ENCODE measurements around the gene DOCK8.

Gene DOCK8

DNA sequence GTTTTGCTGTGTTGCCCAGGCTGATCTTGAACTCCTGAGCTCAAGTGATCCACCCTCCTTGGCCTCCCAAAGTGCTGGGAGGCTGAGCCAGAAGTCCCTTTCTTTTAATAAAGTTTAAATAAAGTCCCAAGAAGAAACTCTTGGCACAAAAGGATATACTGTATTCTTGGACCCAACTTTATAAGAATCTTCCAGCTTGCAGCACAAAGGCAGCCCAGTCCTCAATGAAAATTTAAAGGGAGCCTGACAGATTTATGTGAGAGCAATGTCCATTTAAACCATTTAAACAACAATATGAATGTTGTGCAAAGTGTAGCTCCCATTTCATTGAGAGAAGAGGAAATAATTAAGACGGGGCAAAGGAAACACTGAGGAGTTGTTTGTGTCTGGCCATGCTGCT lies 217.0 kb downstream of the DOCK8 start:
- no peak for FAIRE-seq

GRCh38 chr9:436482-436881 lies 221.8 kb downstream of the DOCK8 start:
- FAIRE-seq, result no peak

GRCh38 chr9:437066-437465 lies 222.4 kb downstream of the DOCK8 start:
- FAIRE-seq, result no peak

- FAIRE-seq, result no peak
Observed at GRCh38 chr9:437574-438001, 222.9 kb downstream of the DOCK8 start.

- FAIRE-seq, result no peak
Observed at GRCh38 chr9:438066-438465, 223.4 kb downstream of the DOCK8 start.

DNA sequence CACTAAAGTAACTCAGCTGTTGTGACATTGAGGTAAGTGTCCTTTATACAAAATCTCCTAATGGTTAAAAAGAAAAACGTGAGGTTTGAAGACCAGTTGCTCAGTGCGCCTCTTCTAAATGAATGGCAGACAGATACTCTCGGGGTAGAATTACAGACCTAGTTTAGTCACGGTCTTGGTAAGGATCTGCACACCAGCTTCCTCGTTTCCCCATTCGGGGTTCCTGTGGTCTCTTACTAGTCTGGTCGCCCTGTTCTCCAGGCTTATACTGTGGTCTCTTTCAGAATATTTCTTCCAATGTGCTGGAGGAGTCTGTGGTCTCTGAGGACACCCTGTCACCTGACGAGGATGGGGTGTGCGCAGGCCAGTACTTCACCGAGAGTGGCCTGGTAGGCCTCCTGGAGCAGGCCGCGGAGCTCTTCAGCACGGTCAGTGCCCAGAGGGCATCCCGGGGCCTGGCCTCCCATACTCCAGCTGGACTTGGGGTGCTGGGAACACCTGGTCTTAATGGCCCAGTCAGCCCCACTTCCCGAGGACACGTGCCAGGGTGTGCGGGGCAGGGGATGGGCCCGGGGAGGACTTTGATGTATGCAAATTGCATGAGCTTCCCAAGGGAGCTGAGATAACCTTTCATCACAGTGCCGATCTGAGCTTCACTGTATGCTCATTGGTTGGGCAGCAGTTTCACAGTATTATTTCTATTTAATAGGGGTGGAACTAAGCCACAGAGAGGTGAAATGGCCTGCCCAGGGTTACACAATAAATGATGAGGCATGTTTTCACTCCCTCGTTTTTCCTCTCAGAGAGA lies 224.5 kb downstream of the DOCK8 start:
- FAIRE-seq, result no peak

DNA sequence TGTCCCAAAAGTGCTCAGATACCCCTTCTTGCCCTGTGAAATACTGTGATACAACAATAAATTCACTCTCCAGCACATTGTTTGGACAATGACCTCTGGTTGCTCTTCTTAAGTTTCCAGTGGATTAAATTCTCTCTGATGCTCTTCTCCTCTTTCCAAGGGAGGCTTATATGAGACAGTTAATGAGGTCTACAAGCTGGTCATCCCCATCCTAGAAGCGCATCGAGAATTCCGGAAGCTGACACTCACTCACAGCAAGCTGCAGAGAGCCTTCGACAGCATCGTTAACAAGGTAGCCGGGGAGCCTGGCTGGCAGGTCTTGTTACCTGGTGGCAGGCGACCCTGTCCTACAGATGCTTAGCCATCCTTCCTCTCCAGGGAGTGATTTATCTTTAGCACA lies 226.5 kb downstream of the DOCK8 start:
- FAIRE-seq, result no peak

GRCh38 chr9:444528-444927 lies 229.9 kb downstream of the DOCK8 start:
- FAIRE-seq, result no peak

GRCh38 chr9:445033-445432 lies 230.4 kb downstream of the DOCK8 start:
- no peak for FAIRE-seq

DNA sequence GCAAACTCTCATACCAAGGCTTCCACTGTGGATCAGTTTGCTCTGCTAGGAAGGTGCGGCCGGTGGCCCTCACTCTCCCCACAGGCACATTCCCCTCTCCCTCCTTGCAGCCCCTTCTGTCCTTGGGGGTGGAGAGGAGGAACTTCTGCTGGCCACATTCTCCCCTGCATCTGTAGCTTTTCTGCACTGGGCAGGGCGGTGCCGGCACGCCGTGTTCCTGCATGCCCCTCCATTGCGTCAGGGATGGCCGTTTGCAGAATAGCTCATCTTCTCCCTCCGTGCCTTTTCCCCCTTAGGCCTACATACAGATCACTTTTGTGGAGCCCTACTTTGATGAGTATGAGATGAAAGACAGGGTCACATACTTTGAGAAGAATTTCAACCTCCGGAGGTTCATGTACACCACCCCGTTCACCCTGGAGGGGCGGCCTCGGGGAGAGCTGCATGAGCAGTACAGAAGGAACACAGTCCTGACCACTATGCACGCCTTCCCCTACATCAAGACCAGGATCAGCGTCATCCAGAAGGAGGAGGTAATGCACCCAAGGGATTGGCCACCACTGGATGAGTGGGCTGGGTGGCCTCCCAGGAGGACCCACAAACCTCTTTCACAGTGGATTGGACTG lies 231.5 kb downstream of the DOCK8 start:
- FAIRE-seq, result no peak

DNA sequence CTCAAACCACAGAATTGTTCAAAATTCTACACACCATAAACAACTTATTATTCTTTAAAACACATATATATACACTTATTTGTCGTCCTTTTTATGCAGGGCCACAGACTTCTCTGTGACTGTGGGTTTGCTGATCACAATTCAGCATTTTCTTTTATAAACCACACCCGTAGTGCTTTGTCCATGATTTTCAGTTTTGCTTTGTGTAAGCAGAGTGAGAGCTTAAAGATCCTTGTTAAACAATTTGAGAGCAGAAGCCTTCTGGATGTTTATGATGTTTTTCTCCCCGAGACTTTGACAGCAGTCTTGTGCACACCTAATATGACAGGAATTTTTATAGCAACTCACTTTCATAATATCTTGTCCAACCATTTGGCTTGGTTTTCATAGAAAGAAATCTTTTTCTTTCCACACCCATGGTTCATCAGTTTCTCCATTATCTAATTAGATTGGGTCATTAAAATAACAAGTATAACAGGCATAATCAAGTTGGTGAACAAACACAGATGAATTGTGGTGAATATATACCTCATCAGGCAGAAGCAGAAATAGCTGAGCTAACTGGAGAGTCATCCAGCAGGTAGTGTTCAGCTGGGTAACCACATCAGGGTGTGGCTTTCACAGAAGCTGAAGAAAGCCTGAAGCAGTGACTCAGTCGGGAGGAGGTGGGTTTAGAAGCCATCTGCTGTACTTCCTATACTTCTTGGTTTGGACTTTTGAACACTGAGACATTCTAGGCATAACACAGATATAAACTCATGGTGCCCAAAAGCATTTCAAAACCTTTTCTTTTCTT lies 232.8 kb downstream of the DOCK8 start:
- no peak for FAIRE-seq

DNA sequence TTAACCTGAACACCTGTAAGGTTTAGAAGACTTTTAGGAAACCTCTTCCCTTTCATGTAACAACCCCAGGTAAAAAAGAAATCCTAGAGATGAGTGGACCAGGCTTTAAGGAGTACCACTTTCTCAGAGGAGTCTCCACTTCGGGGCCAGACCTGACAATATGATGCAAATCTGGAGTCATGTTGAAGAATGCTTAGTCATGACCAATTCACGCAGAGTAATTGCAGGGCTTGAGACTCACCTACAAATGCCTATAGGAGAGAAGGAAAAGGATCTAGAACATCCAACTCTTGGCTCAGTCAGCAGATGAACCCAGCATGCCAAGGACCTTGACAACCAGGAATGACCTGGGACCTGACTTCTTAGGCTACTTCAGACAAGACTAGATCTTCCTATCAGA lies 235.4 kb downstream of the DOCK8 start:
- no peak for FAIRE-seq

DNA sequence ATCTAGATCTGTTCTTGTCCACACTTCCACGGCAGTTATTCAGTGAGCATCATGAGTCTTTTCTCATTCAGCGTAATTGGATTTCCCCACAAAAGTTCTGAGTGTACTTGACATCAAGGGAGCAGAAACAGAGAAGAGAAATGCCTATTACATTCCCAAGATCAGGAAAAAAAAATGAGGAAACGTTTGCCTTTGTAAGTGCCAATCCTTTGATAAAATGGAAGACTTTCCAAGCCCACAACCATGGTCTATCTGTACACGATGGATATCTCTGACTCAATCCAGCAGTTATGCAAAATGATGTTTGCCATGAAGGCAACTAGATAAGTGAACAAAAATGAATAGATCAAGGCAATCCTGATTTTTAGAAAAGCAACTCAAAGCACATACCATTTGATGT lies 235.9 kb downstream of the DOCK8 start:
- FAIRE-seq, result no peak

DNA sequence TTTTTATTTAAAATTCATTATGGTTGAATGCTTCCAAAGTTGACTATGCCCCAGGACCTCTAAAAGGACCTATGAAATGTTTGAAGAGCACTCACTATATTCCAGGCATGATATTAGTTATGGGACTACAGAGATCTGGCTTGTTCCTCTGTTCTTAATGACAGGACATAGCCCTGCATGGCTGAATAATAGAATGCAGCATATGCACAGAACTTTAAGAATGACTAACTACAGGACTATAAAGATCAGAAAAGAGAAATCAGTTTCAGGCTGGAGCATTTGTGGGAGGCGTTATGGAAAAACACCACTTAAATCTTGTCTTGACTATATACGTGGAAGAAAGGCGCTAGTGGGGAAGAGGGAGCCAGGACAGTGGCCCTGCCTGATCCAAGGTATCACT lies 239.2 kb downstream of the DOCK8 start:
- FAIRE-seq, result no peak

- no peak for FAIRE-seq
Observed at GRCh38 chr9:456365-456764, 241.7 kb downstream of the DOCK8 start.

DNA sequence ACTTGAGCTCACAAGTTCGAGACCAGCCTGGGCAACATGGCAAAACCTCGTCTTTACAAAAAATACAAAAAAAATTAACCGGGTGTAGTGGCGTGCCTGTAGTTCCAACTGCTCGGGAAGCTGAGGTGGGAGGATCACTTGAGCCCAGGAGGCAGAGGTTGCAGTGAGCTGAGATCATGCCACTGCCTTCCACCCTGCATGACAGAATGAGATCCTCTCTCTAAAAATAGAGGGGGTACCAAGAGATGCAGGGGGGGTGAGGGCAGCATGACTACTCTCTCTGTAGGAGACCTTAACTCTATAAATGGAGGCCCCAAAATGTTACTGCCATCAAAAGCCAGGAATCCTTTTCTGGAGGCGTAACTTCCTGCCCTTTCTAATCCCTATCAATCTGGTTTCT lies 243.9 kb downstream of the DOCK8 start:
- no peak for FAIRE-seq

DNA sequence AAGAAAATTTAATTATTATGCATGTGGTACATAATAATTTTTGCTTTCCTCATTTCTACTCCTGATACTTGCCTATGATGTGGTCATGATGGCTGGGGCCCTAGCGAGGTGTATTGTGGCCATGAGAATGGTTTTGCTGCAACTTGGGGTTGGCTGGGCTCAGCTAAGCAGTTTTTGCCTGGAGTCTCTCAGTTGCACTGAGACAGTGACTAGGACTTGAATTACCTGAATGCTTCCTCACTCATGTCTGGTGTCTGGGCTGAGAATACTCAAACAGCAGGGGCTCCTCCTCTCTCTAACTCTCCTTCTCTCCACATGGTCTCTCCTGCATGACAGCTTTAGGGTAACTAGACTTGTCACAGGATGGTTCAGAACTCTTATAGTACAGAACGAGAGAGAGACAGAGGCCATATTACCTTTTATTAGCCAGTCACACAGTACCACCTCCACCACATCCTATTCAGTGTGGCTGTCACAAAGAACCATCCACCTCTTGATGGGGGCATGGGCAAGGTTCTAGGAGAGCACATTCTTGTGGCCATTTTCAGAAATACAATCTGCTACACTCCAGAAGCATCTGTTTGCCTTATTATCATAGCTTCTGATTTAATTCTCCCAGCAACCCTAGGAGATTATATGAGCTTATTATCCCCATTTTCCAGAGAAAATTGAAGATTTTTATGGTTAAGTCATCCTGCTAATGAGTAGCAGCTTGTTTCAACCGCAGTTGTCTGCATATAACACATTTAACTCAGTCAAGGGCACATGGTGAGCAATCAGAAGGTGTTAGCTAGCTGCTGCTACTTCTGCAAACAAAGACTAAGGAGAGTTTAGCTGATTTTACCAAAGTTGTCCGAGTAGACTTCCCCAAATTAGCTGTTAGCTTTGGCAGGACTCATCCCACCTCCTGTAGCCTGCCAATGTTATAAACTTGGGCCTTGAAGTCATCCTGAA lies 245.1 kb downstream of the DOCK8 start:
- no peak for FAIRE-seq

GRCh38 chr9:462121-462520 lies 247.5 kb downstream of the DOCK8 start:
- no peak for FAIRE-seq

- FAIRE-seq, result no peak
Observed at GRCh38 chr9:462606-463005, 247.9 kb downstream of the DOCK8 start.

GRCh38 chr9:463455-464171 lies 248.9 kb downstream of the DOCK8 start:
- FAIRE-seq, result no peak

DNA sequence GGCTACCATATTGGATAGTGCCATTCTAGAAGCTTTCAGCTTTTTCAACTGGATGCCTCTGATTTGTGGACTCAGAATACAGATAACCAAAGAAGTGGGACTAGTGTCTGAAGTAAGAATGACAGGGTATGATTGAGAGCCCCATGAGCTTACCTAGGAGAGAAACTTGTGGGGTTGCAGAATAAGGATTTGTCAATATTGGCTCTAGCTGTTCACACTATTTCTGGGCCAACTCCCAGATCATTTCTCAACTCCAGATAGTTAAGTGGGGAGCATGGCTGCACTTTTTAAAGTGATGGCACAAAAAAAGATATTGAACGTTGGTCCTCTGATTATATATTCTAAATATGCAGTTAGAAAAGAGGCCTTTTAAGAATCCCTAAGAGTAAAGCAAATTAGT lies 252.1 kb downstream of the DOCK8 start:
- FAIRE-seq, result no peak

Data from A204.1 (cell line).